Stimulated activated CD8-positive, alpha-beta memory T cell treated with anti-CD3 and anti-CD28 coated beads, Interleukin-4, amount 100 ng/mL, for 24 hours (primary cell): ENCODE measurements around the gene ILF2.
"Not testable (repeated sequence)": the region's sequence is repeated elsewhere in the genome, so short reads cannot be mapped to it uniquely, and the experiment has no call there.

ENCODE experiments used
- DNase-seq: peaks from one replicate; pipeline ENCODE4 v3.0.0-alpha.2; 2020; ENCODE audit warnings: low read depth

The ILF2 gene

DNA sequence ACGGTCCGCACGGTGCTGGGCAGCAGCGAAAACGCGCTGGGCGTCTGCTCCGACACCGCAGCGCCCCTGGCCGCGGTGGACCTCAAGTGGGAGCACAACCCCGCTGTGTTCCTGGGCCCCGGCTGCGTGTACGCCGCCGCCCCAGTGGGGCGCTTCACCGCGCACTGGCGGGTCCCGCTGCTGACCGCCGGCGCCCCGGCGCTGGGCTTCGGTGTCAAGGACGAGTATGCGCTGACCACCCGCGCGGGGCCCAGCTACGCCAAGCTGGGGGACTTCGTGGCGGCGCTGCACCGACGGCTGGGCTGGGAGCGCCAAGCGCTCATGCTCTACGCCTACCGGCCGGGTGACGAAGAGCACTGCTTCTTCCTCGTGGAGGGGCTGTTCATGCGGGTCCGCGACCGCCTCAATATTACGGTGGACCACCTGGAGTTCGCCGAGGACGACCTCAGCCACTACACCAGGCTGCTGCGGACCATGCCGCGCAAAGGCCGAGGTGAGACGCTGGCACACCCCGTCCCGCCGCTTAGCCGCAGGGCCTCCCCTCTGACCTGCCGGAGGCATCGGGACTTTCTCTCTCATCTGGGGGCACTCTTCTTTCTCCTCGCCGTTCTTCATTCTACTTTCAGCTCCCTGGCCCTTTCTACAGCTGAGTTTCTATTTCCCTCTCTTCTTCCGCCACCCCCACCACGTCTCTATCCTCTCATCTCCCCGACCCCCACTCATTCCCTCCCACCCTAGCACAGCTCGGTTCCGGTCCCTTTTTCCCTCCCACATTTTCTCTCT, 8.7 kb upstream of the ILF2 start:
- no peak for DNase-seq

- no peak for DNase-seq
Observed at GRCh38 chr1:153678519-153679336, 7.9 kb upstream of the ILF2 start, which contains the start of gene NPR1. Gene NPR1 (plus strand): TSS chr1:153678688. CDS start chr1:153679109, 421 bp downstream.

DNA sequence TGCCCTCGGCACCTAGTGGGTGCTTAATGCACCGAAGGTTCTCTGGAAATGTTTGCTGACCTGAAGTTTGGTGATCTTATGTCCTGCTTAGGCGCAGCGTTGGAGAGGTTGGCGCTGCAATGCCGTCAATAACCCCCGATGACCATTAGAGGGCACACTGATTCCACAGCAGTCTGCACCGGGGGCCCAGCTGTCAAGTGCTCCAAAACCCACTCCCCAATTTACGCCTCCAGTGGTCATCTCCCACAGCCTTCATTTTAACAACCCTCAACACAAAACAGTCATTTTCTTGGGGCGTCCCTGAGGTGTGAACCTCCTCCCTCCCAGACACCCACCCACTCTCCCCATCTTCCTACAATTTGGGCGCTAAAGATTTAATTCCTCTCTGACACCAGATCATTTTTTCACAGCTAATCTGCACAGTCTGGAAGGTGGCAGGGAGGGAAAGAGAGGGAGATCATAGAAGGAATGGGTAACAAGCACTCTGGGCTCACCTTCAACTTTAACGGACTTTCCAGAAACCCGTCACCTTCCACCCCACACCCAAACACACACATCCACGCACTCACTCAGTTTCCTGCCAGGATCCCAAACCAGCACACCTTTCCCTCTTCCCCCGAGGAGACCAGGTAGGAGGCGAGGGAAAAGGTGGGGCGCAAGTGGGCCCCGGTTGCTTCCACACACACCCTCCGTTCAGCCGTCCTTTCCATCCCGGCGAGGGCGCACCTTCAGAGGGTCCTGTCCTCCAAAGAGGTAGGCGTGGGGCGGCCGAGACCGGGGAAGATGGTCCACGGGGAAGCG, 7.1 kb upstream of the ILF2 start:
- DNase-seq = peak; percentile 29

DNA sequence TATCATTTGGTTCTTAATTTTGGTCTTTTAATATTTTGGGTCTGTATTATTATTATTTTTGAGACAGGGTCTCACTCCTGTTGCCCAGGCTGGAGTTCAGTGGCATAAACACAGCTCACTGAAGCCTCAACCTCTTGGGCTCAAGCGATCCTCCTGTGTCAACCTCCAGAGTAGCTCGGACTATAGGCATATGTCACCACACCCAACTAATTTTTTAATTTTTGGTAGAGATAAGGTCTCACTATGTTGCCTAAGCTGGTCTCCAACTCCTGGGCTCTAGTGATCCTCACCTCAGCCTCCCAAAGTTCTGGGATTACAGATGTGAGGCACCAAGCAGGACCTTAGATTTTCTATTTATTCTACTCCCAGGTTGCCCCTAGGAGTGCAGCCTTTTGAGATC, 2.7 kb upstream of the ILF2 start:
- DNase-seq = no peak

DNA sequence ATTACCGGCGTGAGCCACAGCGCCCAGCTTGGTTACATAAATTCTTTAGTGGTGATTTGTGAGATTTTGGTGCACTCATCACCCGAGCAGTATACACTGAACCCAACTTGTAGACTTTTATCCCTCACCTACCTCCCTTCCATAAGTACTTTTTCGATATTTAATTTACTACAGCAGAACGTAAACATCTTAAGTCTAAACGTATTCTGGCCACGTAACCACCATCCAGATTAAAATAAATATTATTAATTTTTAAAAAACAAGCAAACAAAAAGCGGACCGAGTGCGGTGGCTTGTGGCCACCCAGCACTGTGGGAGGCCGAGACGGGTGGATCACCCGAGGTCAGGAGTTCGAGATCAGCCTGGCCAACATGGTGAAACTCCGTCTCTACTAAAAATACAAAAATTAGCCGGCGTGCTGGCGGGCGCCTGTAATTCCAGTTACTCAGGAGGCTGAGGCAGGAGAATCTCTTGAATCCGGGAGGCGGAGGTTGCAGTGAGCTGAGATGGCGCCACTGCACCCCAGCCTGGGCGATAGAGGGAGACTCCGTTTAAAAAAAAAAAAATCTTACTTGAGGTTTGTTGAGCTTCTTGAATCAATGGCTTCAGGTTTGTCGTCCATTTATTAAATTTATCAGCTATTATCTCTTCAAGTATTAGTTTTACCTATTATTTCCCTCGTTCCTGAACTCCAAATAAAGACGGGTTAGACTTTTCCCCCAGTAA, 998 bp upstream of the ILF2 start:
- DNase-seq = peak; percentile 27

GRCh38 chr1:153670257-153670858, 435 bp downstream of the ILF2 start:
- no peak for DNase-seq

- no peak for DNase-seq
Observed at GRCh38 chr1:153669606-153670005, 1.2 kb downstream of the ILF2 start.

DNA sequence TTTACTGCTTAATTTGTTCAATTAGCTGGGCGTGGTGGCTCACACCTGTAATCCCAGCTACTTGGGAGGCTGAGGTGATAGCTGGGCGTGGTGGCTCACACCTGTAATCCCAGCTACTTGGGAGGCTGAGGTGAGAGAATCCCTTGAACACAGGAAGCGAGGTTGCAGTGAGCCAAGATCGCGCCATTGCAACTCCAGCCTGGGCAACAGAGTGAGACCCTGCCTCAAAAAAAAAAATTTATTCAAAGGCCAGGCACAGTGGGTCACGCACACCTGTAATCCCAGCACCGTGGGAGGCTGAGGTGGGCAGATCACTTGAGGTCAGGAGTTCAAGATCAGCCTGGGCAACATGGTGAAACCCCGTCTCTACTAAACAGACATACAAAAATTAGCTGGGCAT, 2.1 kb downstream of the ILF2 start:
- DNase-seq = not testable (repeated sequence)

DNA sequence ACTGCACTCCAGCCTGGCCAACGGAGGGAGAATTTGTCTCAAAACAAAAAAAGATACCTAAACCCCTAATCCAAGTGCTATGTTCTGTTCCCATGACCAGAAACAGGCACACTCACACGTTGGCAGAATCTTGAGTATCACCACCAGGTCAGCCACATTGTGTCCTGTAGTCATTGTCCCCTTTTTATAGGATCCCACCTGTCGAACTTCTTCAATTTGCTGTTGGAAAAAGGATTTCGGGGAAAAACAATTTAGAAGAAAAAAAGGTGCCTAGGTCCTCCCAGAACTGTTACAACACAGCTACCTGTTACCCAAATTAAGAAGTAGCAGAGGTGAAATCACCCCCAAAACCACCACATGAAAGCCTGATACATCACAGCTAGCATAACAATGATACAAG, 3.4 kb downstream of the ILF2 start:
- DNase-seq = no peak

DNA sequence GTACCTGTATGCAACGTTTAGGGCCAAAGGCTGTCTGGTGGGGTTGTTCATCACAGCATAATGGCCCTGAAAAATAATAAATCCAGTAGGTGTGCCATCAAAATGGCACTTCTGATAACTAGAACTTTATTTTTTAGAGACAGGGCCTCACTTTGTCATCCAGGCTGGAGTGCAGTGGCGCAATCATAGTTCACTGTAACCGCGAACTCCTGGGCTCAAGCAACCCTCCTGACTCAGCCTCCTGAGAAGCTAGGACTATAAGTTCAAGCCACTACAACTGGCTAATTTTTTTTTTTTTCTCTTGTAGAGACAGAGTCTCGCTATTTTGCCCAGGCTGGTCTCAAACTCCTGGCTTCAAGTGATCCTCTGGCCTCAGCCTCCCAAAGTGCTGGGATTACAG, 7.6 kb downstream of the ILF2 start:
- no peak for DNase-seq

- DNase-seq = no peak
Observed at GRCh38 chr1:153662269-153662668, 8.5 kb downstream of the ILF2 start.

- DNase-seq = no peak
Observed at GRCh38 chr1:153661111-153661708, 9.6 kb downstream of the ILF2 start.

DNA sequence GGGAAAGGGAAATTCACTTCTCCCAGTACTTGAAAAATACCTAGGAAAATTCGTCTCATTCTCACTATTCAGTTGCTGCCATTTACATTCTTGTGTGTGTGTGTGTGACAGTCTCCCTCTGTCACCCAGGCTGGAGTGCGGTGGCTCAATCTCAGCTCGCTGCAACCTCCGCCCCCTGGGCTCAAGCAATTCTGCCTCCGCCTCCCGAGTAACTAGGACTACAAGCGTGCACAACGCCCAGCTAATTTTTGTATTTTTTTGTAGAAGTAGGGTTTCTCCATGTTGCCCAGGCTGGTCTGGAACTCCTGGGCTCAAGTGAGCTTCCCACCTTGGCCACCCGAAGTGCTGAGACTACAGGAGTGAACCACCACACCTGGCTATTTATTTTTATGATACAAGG, 11.1 kb downstream of the ILF2 start:
- DNase-seq = no peak

- no peak for DNase-seq
Observed at GRCh38 chr1:153659175-153659534, 11.6 kb downstream of the ILF2 start.

DNA sequence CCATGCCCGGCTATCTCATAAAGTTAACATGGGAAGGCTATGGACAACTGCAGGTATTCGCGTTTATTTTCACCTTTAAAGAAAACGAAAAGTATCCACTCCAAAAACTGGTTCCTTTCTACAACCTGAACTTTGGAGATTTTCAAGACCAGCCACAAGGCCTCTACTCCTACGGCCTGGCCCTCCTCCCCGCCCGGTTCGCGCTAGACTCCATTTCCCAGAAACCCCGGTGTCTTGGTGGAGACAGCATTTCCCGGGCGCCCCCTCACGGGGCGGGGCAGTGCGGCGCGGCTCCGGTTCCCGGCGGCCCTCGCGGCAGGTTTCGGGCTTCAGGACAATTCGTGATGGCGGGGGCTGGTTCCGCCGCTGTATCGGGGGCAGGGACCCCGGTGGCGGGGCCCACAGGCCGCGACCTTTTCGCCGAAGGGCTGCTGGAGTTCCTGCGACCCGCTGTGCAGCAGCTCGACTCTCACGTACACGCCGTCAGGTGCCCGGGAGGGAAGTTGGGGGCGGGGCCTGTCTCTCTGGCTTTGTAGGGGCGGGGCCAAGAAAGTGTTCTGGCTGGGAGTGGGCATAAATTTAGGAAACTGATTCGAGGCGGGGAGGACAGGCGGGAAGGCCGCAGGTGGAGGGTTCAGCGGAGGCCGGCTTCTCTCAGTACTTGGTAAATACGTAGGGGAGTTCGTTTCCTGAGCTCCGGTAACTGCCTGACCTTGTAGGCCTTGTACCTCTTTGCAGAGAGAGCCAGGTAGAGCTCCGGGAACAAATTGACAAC, 12.2 kb downstream of the ILF2 start, which contains the start of gene SNAPIN:
TSS of gene SNAPIN (plus strand) at position 304 of the 775 bp plus-strand sequence. CDS start at position 345, 41 bp downstream.
- peak; percentile 88 for DNase-seq

GRCh38 chr1:153655333-153655732, 15.5 kb downstream of the ILF2 start:
- no peak for DNase-seq

GRCh38 chr1:153652805-153653500, 17.8 kb downstream of the ILF2 start:
- DNase-seq = no peak

DNA sequence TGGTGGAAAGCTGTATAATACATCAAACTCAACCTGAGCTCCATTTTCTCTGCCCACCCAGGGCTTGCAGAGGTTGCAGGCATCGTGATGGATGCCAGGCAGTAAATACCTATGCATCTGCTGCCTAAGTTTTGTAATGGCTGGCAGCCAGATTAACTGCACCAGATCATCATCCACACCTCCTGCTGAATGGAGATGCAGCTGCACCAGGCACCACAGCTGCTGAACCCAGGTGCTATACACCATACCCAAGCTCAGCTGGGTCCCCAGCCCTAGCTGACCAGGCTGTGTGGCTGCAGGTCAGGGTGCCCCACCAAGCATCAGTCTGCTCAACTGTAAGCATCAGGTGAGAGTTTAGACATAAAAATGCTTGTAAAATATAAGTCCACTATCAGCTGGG, 19.0 kb downstream of the ILF2 start:
- no peak for DNase-seq

DNA sequence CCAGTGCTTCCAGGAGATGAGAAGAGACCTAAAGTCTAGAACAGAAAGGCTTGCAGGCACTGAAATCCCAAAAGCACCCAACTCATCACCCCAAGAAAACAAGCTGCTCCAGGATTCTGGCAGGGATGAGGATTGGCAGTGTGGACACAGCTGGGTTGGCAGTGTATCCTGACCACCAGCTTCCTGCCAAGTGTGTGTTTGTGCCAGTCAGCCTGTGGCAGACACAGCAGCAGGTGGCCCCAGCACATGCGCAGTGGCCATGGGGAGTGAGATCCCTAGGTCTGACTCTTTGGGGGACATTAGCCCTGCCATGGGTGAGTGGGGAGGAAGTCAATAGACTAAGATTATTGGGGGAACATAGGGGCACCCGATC, 20.9 kb downstream of the ILF2 start:
- DNase-seq = no peak
